Measurements from ENCODE around the gene DNAH6. TPM values are rescaled to one million over a fixed set of nuclear protein-coding genes. Genes with fewer than 3 reads are reported as not detected.
A peak's percentile ranks its signal among the peaks of the same experiment; 100 is the strongest.

DNAH6 gene
- total RNA-seq, 2 experiments from 2014 or later, result 1.1 to 1.3 TPM

GRCh38 chr2:84786601-84787000 is 270.3 kb downstream of the DNAH6 start:
- no peak overlapping the region for H3K27ac Mint-ChIP-seq
- H3K4me1 Mint-ChIP-seq, result peaks cover 36% of the 10 kb centered on the region
- no peak for ATAC-seq
- DNase-seq, result no peak
- ChIA-PET POLR2A (no interaction called here), CTCF (no interaction called here)
- peaks cover 4% of the 10 kb centered on the region for H3K36me3 Mint-ChIP-seq (ENCODE audit: low read depth)
- no peaks in the 10 kb centered on the region for H3K27me3 Mint-ChIP-seq
- no peaks in the 10 kb centered on the region for H3K9me3 Mint-ChIP-seq (ENCODE audit: low read depth)
- H3K4me3 Mint-ChIP-seq, result no peak overlapping the region
- intact Hi-C loops (cut with DNase I, micrococcal nuclease), result no loop called here

GRCh38 chr2:84788027-84788426 is 271.7 kb downstream of the DNAH6 start:
- Mint-ChIP-seq H3K4me3 (no peak overlapping the region), H3K9me3 (ENCODE audit: low read depth) (peaks cover under 1% of the 10 kb centered on the region), H3K27ac (no peak overlapping the region), H3K4me1 (peaks cover 22% of the 10 kb centered on the region), H3K27me3 (no peaks in the 10 kb centered on the region), H3K36me3 (ENCODE audit: low read depth) (peaks cover 4% of the 10 kb centered on the region)
- POLR2A ChIA-PET, result no interaction called here
- intact Hi-C loops (cut with DNase I, micrococcal nuclease), result no loop called here
- no peak for DNase-seq
- no peak for ATAC-seq
- CTCF ChIA-PET, result no interaction called here

GRCh38 chr2:84788498-84788897 is 272.2 kb downstream of the DNAH6 start:
- CTCF ChIA-PET, result no interaction called here
- peaks cover 20% of the 10 kb centered on the region for H3K4me1 Mint-ChIP-seq
- POLR2A ChIA-PET, result no interaction called here
- H3K27ac Mint-ChIP-seq, result no peak overlapping the region
- H3K36me3 Mint-ChIP-seq (ENCODE audit: low read depth), result peaks cover 4% of the 10 kb centered on the region
- no peak for ATAC-seq
- no peak overlapping the region for H3K4me3 Mint-ChIP-seq
- no peaks in the 10 kb centered on the region for H3K27me3 Mint-ChIP-seq
- peaks cover 5% of the 10 kb centered on the region for H3K9me3 Mint-ChIP-seq (ENCODE audit: low read depth)
- intact Hi-C loops (cut with DNase I, micrococcal nuclease), result no loop called here
- no peak for DNase-seq

- no peaks in the 10 kb centered on the region for H3K27me3 Mint-ChIP-seq
- H3K4me1 Mint-ChIP-seq, result peaks cover 6% of the 10 kb centered on the region
- ChIA-PET CTCF (interaction anchor here (0.5 kb wide), 1 partner anchor 52 kb away, joined by 3 read pairs; no protein-coding TSS in a partner anchor), POLR2A (no interaction called here)
- no peak for ATAC-seq
- no peak overlapping the region for H3K27ac Mint-ChIP-seq
- DNase-seq, result no peak
- intact Hi-C loops (cut with DNase I, micrococcal nuclease), result no loop called here
- no peaks in the 10 kb centered on the region for H3K36me3 Mint-ChIP-seq (ENCODE audit: low read depth)
- H3K4me3 Mint-ChIP-seq, result no peak overlapping the region
- peaks cover 5% of the 10 kb centered on the region for H3K9me3 Mint-ChIP-seq (ENCODE audit: low read depth)
These were observed 276.7 kb downstream of the DNAH6 start for GRCh38 chr2:84792856-84793522.

GRCh38 chr2:84793641-84794040 is 277.3 kb downstream of the DNAH6 start:
- peaks cover 6% of the 10 kb centered on the region for H3K4me1 Mint-ChIP-seq
- no peaks in the 10 kb centered on the region for H3K36me3 Mint-ChIP-seq (ENCODE audit: low read depth)
- CTCF ChIA-PET, result interaction anchor here (0.5 kb wide), 1 partner anchor 53 kb away, joined by 3 read pairs; no protein-coding TSS in a partner anchor
- POLR2A ChIA-PET, result no interaction called here
- intact Hi-C loops (cut with DNase I, micrococcal nuclease), result no loop called here
- H3K4me3 Mint-ChIP-seq, result no peak overlapping the region
- H3K27ac Mint-ChIP-seq, result no peak overlapping the region
- no peaks in the 10 kb centered on the region for H3K27me3 Mint-ChIP-seq
- peaks cover 5% of the 10 kb centered on the region for H3K9me3 Mint-ChIP-seq (ENCODE audit: low read depth)
- DNase-seq (no peak), ATAC-seq (no peak)

GRCh38 chr2:84796798-84797197 is 280.5 kb downstream of the DNAH6 start:
- H3K9me3 Mint-ChIP-seq (ENCODE audit: low read depth), result peaks cover 5% of the 10 kb centered on the region
- ATAC-seq, result no peak
- H3K4me3 Mint-ChIP-seq, result no peak overlapping the region
- POLR2A ChIA-PET, result no interaction called here
- H3K36me3 Mint-ChIP-seq (ENCODE audit: low read depth), result peaks cover 2% of the 10 kb centered on the region
- intact Hi-C loops (cut with DNase I, micrococcal nuclease), result no loop called here
- CTCF ChIA-PET, result interaction anchor here (0.7 to 0.9 kb wide), 2 partner anchors 12 to 44 kb away, joined by 3 to 6 read pairs; no protein-coding TSS in a partner anchor
- H3K27ac Mint-ChIP-seq, result no peak overlapping the region
- H3K27me3 Mint-ChIP-seq, result no peaks in the 10 kb centered on the region
- peaks cover 17% of the 10 kb centered on the region for H3K4me1 Mint-ChIP-seq
- DNase-seq, result no peak

- no peak for DNase-seq
- H3K4me1 Mint-ChIP-seq, result peaks cover 17% of the 10 kb centered on the region
- no peak overlapping the region for H3K4me3 Mint-ChIP-seq
- intact Hi-C loops (cut with DNase I, micrococcal nuclease), result no loop called here
- no peak overlapping the region for H3K27ac Mint-ChIP-seq
- H3K9me3 Mint-ChIP-seq (ENCODE audit: low read depth), result peaks cover 9% of the 10 kb centered on the region
- peaks cover 6% of the 10 kb centered on the region for H3K36me3 Mint-ChIP-seq (ENCODE audit: low read depth)
- ATAC-seq, result no peak
- H3K27me3 Mint-ChIP-seq, result no peaks in the 10 kb centered on the region
- ChIA-PET CTCF (interaction anchor here (0.7 kb wide), 1 partner anchor 44 kb away, joined by 6 read pairs; no protein-coding TSS in a partner anchor), POLR2A (no interaction called here)
These were observed 281.0 kb downstream of the DNAH6 start for GRCh38 chr2:84797271-84797670.

- peaks cover 7% of the 10 kb centered on the region for H3K9me3 Mint-ChIP-seq (ENCODE audit: low read depth)
- DNase-seq (no peak), ATAC-seq (no peak)
- ChIA-PET POLR2A (no interaction called here), CTCF (no interaction called here)
- peaks cover 15% of the 10 kb centered on the region for H3K4me1 Mint-ChIP-seq
- intact Hi-C loops (cut with DNase I, micrococcal nuclease), result no loop called here
- no peaks in the 10 kb centered on the region for H3K27me3 Mint-ChIP-seq
- H3K27ac Mint-ChIP-seq, result no peak overlapping the region
- no peak overlapping the region for H3K4me3 Mint-ChIP-seq
- H3K36me3 Mint-ChIP-seq (ENCODE audit: low read depth), result peaks cover 8% of the 10 kb centered on the region
These were observed 283.5 kb downstream of the DNAH6 start for GRCh38 chr2:84799772-84800171.

GRCh38 chr2:84800194-84800805 is 284.0 kb downstream of the DNAH6 start:
- ATAC-seq, result peak; percentile 44
- CTCF ChIA-PET, result no interaction called here
- H3K4me3 Mint-ChIP-seq, result no peak overlapping the region

GRCh38 chr2:84801811-84802210 is 285.5 kb downstream of the DNAH6 start:
- CTCF ChIA-PET, result no interaction called here

More at GRCh38 chr2:84800194-84800805, 284.0 kb downstream of the DNAH6 start:
- Mint-ChIP-seq H3K9me3 (ENCODE audit: low read depth) (peaks cover 7% of the 10 kb centered on the region), H3K27ac (no peak overlapping the region), H3K4me1 (peaks cover 15% of the 10 kb centered on the region), H3K27me3 (no peaks in the 10 kb centered on the region), H3K36me3 (ENCODE audit: low read depth) (peaks cover 8% of the 10 kb centered on the region)
- intact Hi-C loops (cut with DNase I, micrococcal nuclease), result no loop called here
- DNase-seq, result no peak
- POLR2A ChIA-PET, result interaction anchor here (0.6 kb wide), 1 partner anchor 9 kb away, joined by 3 read pairs; no protein-coding TSS in a partner anchor

GRCh38 chr2:84805250-84805958 is 289.1 kb downstream of the DNAH6 start:
- Mint-ChIP-seq H3K9me3 (ENCODE audit: low read depth) (peaks cover 7% of the 10 kb centered on the region), H3K4me3 (no peak overlapping the region), H3K27me3 (no peaks in the 10 kb centered on the region), H3K4me1 (peaks cover 18% of the 10 kb centered on the region), H3K36me3 (ENCODE audit: low read depth) (peaks cover 8% of the 10 kb centered on the region), H3K27ac (no peak overlapping the region)
- ChIA-PET POLR2A (no interaction called here), CTCF (interaction anchor here (0.7 kb wide), 1 partner anchor 63 kb away, joined by 3 read pairs; no protein-coding TSS in a partner anchor)
- intact Hi-C loops (cut with DNase I, micrococcal nuclease), result no loop called here
- no peak for ATAC-seq
- DNase-seq, result no peak

More at GRCh38 chr2:84801811-84802210, 285.5 kb downstream of the DNAH6 start:
- intact Hi-C loops (cut with DNase I, micrococcal nuclease), result no loop called here
- Mint-ChIP-seq H3K4me1 (peaks cover 20% of the 10 kb centered on the region), H3K4me3 (no peak overlapping the region), H3K36me3 (ENCODE audit: low read depth) (peaks cover 8% of the 10 kb centered on the region), H3K27ac (no peak overlapping the region), H3K27me3 (no peaks in the 10 kb centered on the region), H3K9me3 (ENCODE audit: low read depth) (peaks cover 7% of the 10 kb centered on the region)
- DNase-seq (no peak), ATAC-seq (no peak)
- POLR2A ChIA-PET, result interaction anchor here (0.6 kb wide), 1 partner anchor 348 kb away, joined by 3 read pairs; no protein-coding TSS in a partner anchor
